Measurements from ENCODE around the gene GLIS1. TPM values are rescaled to one million over a fixed set of nuclear protein-coding genes. Genes with fewer than 3 reads are reported as not detected.

Gene GLIS1
- total and polyA plus RNA-seq, 10 of the 15 experiments (the other 5 are each of a cell fraction or from before 2014, with no cell fraction given), result not detected

- TF ChIP-seq POU2F2 (IDR thresholded peaks at IDR 0.05; ENCODE audit: borderline replicate concordance, low read depth, low read length), result no peak
- TF ChIP-seq DPF2 (IDR thresholded peaks at IDR 0.05), result no peak
Observed at GRCh38 chr1:53606651-53607051, 132.3 kb downstream of the GLIS1 start (continued).

- H3K27ac ChIP-seq (ENCODE audit: control insufficient read depth, insufficient read depth), result no peak overlapping the region
- H3K4me1 ChIP-seq (ENCODE audit: control insufficient read depth, insufficient read depth, low read length), result no peaks in the 10 kb centered on the region
- ChIA-PET RAD21 (ENCODE audit: unreplicated experiment) (no interaction called here), SMC1A (ENCODE audit: uncharacterized antibody, unreplicated experiment) (interaction anchor here (0.6 kb wide), 1 partner anchor 512 kb away, joined by 3 read pairs; no protein-coding TSS in a partner anchor), CTCF (interaction anchor here (0.6 kb wide), 1 partner anchor 1081 kb away, joined by 3 read pairs; no protein-coding TSS in a partner anchor), POLR2A (no interaction called here)
- WGBS (ENCODE audit: insufficient coverage, insufficient replicate concordance, low lambda C conversion rate, missing lambda C conversion rate), result 20% methylated on average over 8 of the region's 8 CpGs
- intact Hi-C loops (cut with micrococcal nuclease; ENCODE audit: unreplicated experiment) (no loop called here), in situ Hi-C loops (cut with MboI) (no loop called here)
- no peaks in the 10 kb centered on the region for H3K79me2 ChIP-seq (ENCODE audit: control insufficient read depth, insufficient read depth, low read length)
- no peaks in the 10 kb centered on the region for H3K36me3 ChIP-seq (ENCODE audit: control insufficient read depth in 2 of 2, insufficient read depth in 2 of 2, low read length in 1 of 2)
- no peak overlapping the region for H3K4me3 ChIP-seq
- ATAC-seq (no peak), FAIRE-seq (no peak), DNase-seq (ENCODE audit: low read depth, low spot score) (no peak)
- no peaks in the 10 kb centered on the region; a peak in 1 of 4 replicates for H3K27me3 ChIP-seq (replicated peaks in 1 of 2; ENCODE audit: control insufficient read depth in 2 of 2, insufficient read depth in 2 of 2, low read length in 1 of 2)
- H2AFZ ChIP-seq (ENCODE audit: control insufficient read depth, low read depth, low read length), result no peak overlapping the region
- BruUV-seq (replicated peaks), result no TSS peak
- H4K20me1 ChIP-seq (ENCODE audit: control insufficient read depth, insufficient read depth), result no peaks in the 10 kb centered on the region
- no peak overlapping the region for H3K9ac ChIP-seq (ENCODE audit: control insufficient read depth, insufficient read depth, low read length)
- no peaks in the 10 kb centered on the region; the same call in 2 of the 3 replicates for H3K9me3 ChIP-seq (replicated peaks; ENCODE audit: control insufficient read depth, insufficient read depth, low read length)
- no peak overlapping the region for H3K4me2 ChIP-seq (ENCODE audit: control insufficient read depth, insufficient read depth)
- TF ChIP-seq EZH2 (IDR thresholded peaks at IDR 0.05; ENCODE audit: borderline replicate concordance, control insufficient read depth, low read depth, low read length) (no peak), KLF5 (IDR thresholded peaks at IDR 0.05; ENCODE audit: partially characterized antibody) (no peak), SP1 (IDR thresholded peaks at IDR 0.05; ENCODE audit: low read depth, low read length) (no peak), ZNF592 (IDR thresholded peaks at IDR 0.05) (no peak), NFIC (IDR thresholded peaks at IDR 0.05; ENCODE audit: low read depth, low read length) (no peak), HCFC1 (IDR thresholded peaks at IDR 0.05; ENCODE audit: low read length) (no peak), MTA2 (IDR thresholded peaks at IDR 0.05; ENCODE audit: low read depth) (no peak), PAX5 (IDR thresholded peaks at IDR 0.05; ENCODE audit: borderline replicate concordance, low read depth, low read length) (no peak), E2F4 (IDR thresholded peaks at IDR 0.05; ENCODE audit: low read depth, low read length) (no peak), TCF3 (IDR thresholded peaks at IDR 0.05; ENCODE audit: borderline replicate concordance, insufficient read depth, low read depth, low read length) (no peak), E4F1 (IDR thresholded peaks at IDR 0.05; ENCODE audit: borderline replicate concordance, partially characterized antibody) (no peak), FOXM1 (IDR thresholded peaks at IDR 0.05; ENCODE audit: low read depth, low read length) (no peak), ATF3 (IDR thresholded peaks at IDR 0.05; ENCODE audit: borderline replicate concordance, extremely low read depth, low read depth, low read length) (no peak), ATF7 (IDR thresholded peaks at IDR 0.05; ENCODE audit: low read depth) (no peak)
Observed at GRCh38 chr1:53606197-53606596, 132.8 kb downstream of the GLIS1 start.

Measured in GM12878 (cell line).